ENCODE measurements around the gene ZNF17.

DNA sequence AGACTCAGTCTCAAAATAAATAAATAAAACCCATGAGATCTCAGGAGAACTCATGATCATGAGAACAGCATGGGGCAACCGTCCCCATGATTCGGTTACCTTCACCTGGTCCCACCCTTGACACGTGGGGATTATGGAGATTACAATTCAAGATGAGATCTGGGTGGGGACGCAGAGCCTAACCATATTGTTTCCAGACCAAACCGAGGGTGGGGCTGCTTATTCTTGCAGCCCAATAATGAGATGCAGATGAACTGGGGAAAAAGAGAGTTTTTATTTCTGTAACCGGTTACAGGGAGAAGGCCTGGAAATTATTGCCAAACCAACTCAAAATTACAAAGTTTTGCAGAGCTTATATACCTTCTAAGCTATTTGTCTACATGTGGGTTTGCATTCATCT lies 34.8 kb upstream of the ZNF17 start:
- TF ChIP-seq CTCF (IDR thresholded peaks at IDR 0.05): no peak
- TF ChIP-seq POLR2A (IDR thresholded peaks at IDR 0.05): no peak
